NT2/D1 (cell line): ENCODE measurements around the gene ACADM.

ENCODE experiments used
- SUZ12 ChIP-seq: IDR thresholded peaks from 2 replicates; pipeline ENCODE4 v1.6.1; 2011; ENCODE audit not compliant: insufficient read length, insufficient read depth; ENCODE audit errors: extremely low read depth
- ZNF274 ChIP-seq: IDR thresholded peaks from 2 replicates; pipeline ENCODE4 v1.6.1; 2011; ENCODE audit warnings: mild to moderate bottlenecking, low read depth, low read length

DNA sequence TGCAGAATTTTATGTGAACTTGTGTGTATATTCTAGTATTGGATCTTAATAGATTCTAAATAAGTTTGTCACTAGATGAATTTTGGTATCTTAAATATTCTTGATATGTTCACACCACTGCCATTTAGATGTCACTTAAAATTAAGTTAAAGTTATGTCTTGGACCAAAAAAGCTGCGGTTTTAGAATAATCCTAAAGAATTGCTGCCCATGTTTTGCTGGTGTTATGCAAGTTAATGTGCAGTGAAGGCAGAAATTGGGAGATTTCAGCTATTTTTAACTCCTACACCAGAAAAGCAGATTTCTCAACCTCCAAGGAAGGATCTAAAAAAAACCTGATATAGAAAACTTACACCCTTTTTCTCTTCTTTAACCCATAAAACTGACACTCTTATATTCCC lies 757 bp downstream of the ACADM start:
- TF ChIP-seq ZNF274 = no peak
- no peak for TF ChIP-seq SUZ12
